Loucy (cell line): Measurements from ENCODE around the gene CEP131.

ENCODE experiments used
- H2AFZ ChIP-seq: fragments of 200-600 bp; sonication (generic); 2 replicates; pipeline ENCODE4 v1.6.0; 2016; ENCODE audit warnings: antibody characterized with exemption, mild to moderate bottlenecking, low read length, moderate library complexity
- H3F3A ChIP-seq: fragments of 200-600 bp; 2 replicates; pipeline ENCODE4 v1.6.0; 2016; ENCODE audit warnings: antibody characterized with exemption, low read depth, mild to moderate bottlenecking
- H3K27me3 ChIP-seq: fragments of 200-600 bp; sonication (generic); 2 replicates; pipeline ENCODE4 v1.6.1; 2014; ENCODE audit warnings: low read length, mild to moderate bottlenecking; ENCODE audit not compliant: insufficient read depth, poor library complexity, severe bottlenecking
- H3K36me3 ChIP-seq: fragments of 200-600 bp; sonication (generic); 2 replicates; pipeline ENCODE4 v1.6.1; 2016; ENCODE audit warnings: low read length; ENCODE audit not compliant: insufficient read depth
- H3K4me1 ChIP-seq: fragments of 200-600 bp; sonication (generic); 2 replicates; pipeline ENCODE4 v1.5.1; 2014; ENCODE audit warnings: low read length, mild to moderate bottlenecking; ENCODE audit not compliant: insufficient read depth, poor library complexity, severe bottlenecking
- H3K4me2 ChIP-seq: fragments of 200-600 bp; sonication (generic); 2 replicates; pipeline ENCODE4 v1.6.0; 2014; ENCODE audit warnings: antibody characterized with exemption, low read length, low read depth, mild to moderate bottlenecking; ENCODE audit not compliant: poor library complexity, severe bottlenecking
- H3K4me3 ChIP-seq: fragments of 200-600 bp; sonication (generic); 2 replicates; pipeline ENCODE4 v1.5.1; 2014; ENCODE audit warnings: low read length, mild to moderate bottlenecking, mixed read lengths; ENCODE audit not compliant: poor library complexity, severe bottlenecking
- H3K79me2 ChIP-seq: fragments of 200-600 bp; sonication (generic); 2 replicates; pipeline ENCODE4 v1.6.1; 2014; ENCODE audit warnings: low read length; ENCODE audit not compliant: insufficient read depth
- H3K9ac ChIP-seq: fragments of 200-600 bp; sonication (generic); 2 replicates; pipeline ENCODE4 v1.6.0; 2014; ENCODE audit warnings: mild to moderate bottlenecking, low read depth, low read length, moderate library complexity; ENCODE audit not compliant: poor library complexity, severe bottlenecking
- H3K9me2 ChIP-seq: fragments of 200-600 bp; sonication (generic); replicated peaks from 2 replicates; pipeline ENCODE4 v1.6.1; 2016; ENCODE audit warnings: low read depth, low read length, mixed read lengths
- H3K9me3 ChIP-seq: fragments of 200-600 bp; sonication (generic); 2 replicates; pipeline ENCODE4 v1.6.1; 2014; ENCODE audit warnings: mild to moderate bottlenecking, antibody characterized with exemption, low read length, low read depth; ENCODE audit not compliant: insufficient read depth
- H4K20me1 ChIP-seq: fragments of 200-600 bp; sonication (generic); 2 replicates; pipeline ENCODE4 v1.6.0; 2014; ENCODE audit warnings: antibody characterized with exemption, low read length, mild to moderate bottlenecking; ENCODE audit not compliant: insufficient read depth, poor library complexity, severe bottlenecking
- CTCF ChIP-seq: fragments of 200-600 bp; sonication (generic); conservative IDR thresholded peaks from 2 replicates; pipeline ENCODE4 v1.5.1; 2014; ENCODE audit warnings: mild to moderate bottlenecking, antibody characterized with exemption, low read length
- EZH2phosphoT487 ChIP-seq: fragments of 200-600 bp; IDR thresholded peaks from 2 replicates; pipeline ENCODE4 v1.6.1; 2018; ENCODE audit warnings: antibody characterized with exemption, mild to moderate bottlenecking, moderate library complexity, borderline replicate concordance

The CEP131 gene

GRCh38 chr17:81260641-81261040, 37.9 kb upstream of the CEP131 start:
- Histone ChIP-seq H3K4me3 (no peak overlapping the region), H2AFZ (no peak overlapping the region), H4K20me1 (no peaks in the 10 kb centered on the region), H3K9me3 (no peaks in the 10 kb centered on the region), H3K4me1 (no peaks in the 10 kb centered on the region), H3K27me3 (no peaks in the 10 kb centered on the region), H3K79me2 (no peaks in the 10 kb centered on the region; the same call in 1 of the 2 replicates), H3K9me2 (no peaks in the 10 kb centered on the region), H3K36me3 (peaks cover 42% of the 10 kb centered on the region; the same call in 1 of the 2 replicates), H3K4me2 (no peak overlapping the region), H3F3A (no peaks in the 10 kb centered on the region), H3K9ac (no peak overlapping the region)
- TF ChIP-seq EZH2phosphoT487 (no peak), CTCF (no peak)

GRCh38 chr17:81260171-81260570, 37.4 kb upstream of the CEP131 start:
- H3K4me1 ChIP-seq = no peaks in the 10 kb centered on the region
- no peak overlapping the region for H3K9ac ChIP-seq
- no peak overlapping the region for H3K4me2 ChIP-seq
- TF ChIP-seq EZH2phosphoT487 = no peak
- TF ChIP-seq CTCF = no peak
- H3K79me2 ChIP-seq = no peaks in the 10 kb centered on the region
- no peaks in the 10 kb centered on the region for H4K20me1 ChIP-seq
- H3K9me3 ChIP-seq = no peaks in the 10 kb centered on the region
- H3F3A ChIP-seq = no peaks in the 10 kb centered on the region
- no peaks in the 10 kb centered on the region for H3K9me2 ChIP-seq
- no peak overlapping the region for H3K4me3 ChIP-seq
- H3K27me3 ChIP-seq = no peaks in the 10 kb centered on the region
- no peak overlapping the region for H2AFZ ChIP-seq
- peaks cover 42% of the 10 kb centered on the region; the same call in 1 of the 2 replicates for H3K36me3 ChIP-seq

- Histone ChIP-seq H3K4me3 (no peak overlapping the region), H3F3A (no peaks in the 10 kb centered on the region), H3K79me2 (no peaks in the 10 kb centered on the region), H3K4me1 (no peaks in the 10 kb centered on the region), H3K36me3 (peaks cover 36% of the 10 kb centered on the region; the same call in 1 of the 2 replicates), H2AFZ (no peak overlapping the region), H3K9ac (no peak overlapping the region), H4K20me1 (no peaks in the 10 kb centered on the region), H3K9me2 (no peaks in the 10 kb centered on the region), H3K27me3 (no peaks in the 10 kb centered on the region), H3K9me3 (no peaks in the 10 kb centered on the region), H3K4me2 (no peak overlapping the region)
- no peak for TF ChIP-seq EZH2phosphoT487
- TF ChIP-seq CTCF = no peak
Measured at GRCh38 chr17:81259058-81259605, 36.4 kb upstream of the CEP131 start.
